ENCODE results near the gene CTNNA3. TPM values are rescaled to one million over a fixed set of nuclear protein-coding genes. Genes with fewer than 3 reads are reported as not detected.

The CTNNA3 gene
- total RNA-seq, 2 donors from 2014 or later, result 1.6 TPM; not detected in 1

DNA sequence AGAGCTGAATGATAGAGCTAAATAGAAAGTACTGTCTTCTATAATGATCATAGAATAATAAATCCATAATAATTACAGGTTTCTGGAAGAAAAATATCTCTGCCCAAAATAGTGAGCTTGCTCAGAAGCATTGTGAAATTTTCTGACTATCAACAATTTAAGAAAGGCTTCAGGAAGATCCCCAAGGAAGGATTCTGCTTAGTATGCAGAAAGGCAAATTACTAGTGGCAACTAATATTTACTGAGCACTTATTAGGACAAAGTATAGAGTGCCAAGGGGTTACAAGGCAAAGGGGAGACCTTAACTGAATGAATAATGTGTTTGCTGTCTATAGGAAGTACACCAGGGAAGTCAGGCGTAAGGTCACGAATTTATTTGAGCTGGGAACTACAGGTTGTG is 928.3 kb downstream of the CTNNA3 start:
- H3K27me3 Mint-ChIP-seq, result no peaks in the 10 kb centered on the region
- no peaks in the 10 kb centered on the region for H3K9me3 ChIP-seq (ENCODE audit: control insufficient read depth, low read length, poor library complexity, severe bottlenecking)
- H3K4me3 Mint-ChIP-seq, result no peak overlapping the region
- H3K36me3 Mint-ChIP-seq (ENCODE audit: low read depth), result no peaks in the 10 kb centered on the region
- no peaks in the 10 kb centered on the region for H3K4me1 Mint-ChIP-seq
- no peak overlapping the region for H3K27ac Mint-ChIP-seq
- DNase-seq (no peak), ATAC-seq (no peak)

DNA sequence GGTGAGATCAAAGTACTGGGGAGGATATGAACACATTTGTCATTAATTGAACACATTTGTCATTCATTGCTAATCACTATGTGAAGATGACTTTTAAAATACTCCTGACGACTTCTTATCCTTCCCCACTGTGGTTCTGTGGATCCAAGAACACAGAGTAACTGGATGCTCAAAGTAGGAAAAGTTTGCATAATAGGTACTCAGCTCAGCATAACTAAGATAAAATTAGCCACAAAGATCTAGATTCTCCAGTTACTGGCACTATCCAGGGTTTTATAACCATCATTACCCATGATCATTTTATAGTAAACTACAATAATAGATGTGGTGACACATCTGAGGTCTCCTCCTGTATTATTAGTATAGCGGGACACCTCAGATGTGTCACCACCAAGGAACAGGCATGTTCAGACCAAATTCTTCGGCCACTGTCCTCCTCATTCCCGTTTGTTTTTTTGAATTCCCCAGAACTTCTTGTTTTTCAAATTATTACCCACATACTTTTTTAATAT is 933.7 kb downstream of the CTNNA3 start:
- H3K36me3 Mint-ChIP-seq (ENCODE audit: low read depth), result no peaks in the 10 kb centered on the region
- ATAC-seq (no peak), DNase-seq (no peak)
- H3K27me3 Mint-ChIP-seq, result no peaks in the 10 kb centered on the region
- no peaks in the 10 kb centered on the region for H3K9me3 ChIP-seq (ENCODE audit: control insufficient read depth, low read length, poor library complexity, severe bottlenecking)
- no peaks in the 10 kb centered on the region for H3K4me1 Mint-ChIP-seq
- H3K27ac Mint-ChIP-seq, result no peak overlapping the region
- no peak overlapping the region for H3K4me3 Mint-ChIP-seq

DNA sequence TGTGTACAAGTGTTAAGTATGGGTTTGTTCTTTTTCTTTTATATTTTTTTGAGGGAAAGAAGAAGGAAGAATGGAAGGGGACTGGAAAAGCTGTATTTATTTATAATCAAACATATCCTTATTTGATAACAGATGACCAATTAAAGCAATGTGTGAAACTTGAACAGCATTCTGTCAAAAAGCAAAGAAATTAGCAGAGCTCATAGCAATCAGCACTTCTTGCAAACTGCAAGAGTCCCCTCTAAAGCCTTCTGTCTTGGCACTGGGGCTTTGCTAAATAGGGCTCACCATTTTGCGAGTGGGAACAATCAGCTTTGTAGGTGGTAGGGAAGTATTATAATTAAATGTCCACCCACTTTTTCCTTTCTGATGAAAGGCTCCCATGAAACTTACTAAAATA is 935.1 kb downstream of the CTNNA3 start:
- no peak overlapping the region for H3K27ac Mint-ChIP-seq
- no peaks in the 10 kb centered on the region for H3K27me3 Mint-ChIP-seq
- DNase-seq (no peak), ATAC-seq (no peak)
- no peak overlapping the region for H3K4me3 Mint-ChIP-seq
- H3K36me3 Mint-ChIP-seq (ENCODE audit: low read depth), result no peaks in the 10 kb centered on the region
- no peaks in the 10 kb centered on the region for H3K4me1 Mint-ChIP-seq
- H3K9me3 ChIP-seq (ENCODE audit: control insufficient read depth, low read length, poor library complexity, severe bottlenecking), result no peaks in the 10 kb centered on the region

DNA sequence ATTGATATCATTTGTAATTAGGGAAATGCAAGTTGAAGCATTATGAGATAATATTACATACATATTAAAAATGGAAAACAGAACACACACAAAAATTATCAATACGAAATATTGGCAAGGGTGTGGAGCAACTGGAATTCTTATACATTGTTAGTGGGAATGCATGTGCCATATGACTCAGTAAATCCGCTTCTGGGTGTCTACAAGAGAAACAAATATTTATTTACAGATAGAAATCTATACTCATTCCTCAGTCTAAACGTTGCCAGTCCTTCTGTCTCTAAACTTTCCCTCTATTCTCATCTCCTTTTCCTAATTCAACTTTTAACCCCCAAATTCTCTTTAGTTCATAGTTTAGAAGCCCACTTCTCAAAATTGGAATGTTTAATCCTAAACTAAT is 940.5 kb downstream of the CTNNA3 start:
- Mint-ChIP-seq H3K27ac (no peak overlapping the region), H3K4me3 (no peak overlapping the region), H3K27me3 (no peaks in the 10 kb centered on the region)

GRCh38 chr10:66752714-66753113 is 943.3 kb downstream of the CTNNA3 start:
- H3K27me3 Mint-ChIP-seq, result no peaks in the 10 kb centered on the region
- H3K27ac Mint-ChIP-seq, result no peak overlapping the region
- no peaks in the 10 kb centered on the region for H3K4me1 Mint-ChIP-seq
- H3K36me3 Mint-ChIP-seq (ENCODE audit: low read depth), result no peaks in the 10 kb centered on the region
- ATAC-seq (no peak), DNase-seq (no peak)
- no peaks in the 10 kb centered on the region for H3K9me3 ChIP-seq (ENCODE audit: control insufficient read depth, low read length, poor library complexity, severe bottlenecking)
- no peak overlapping the region for H3K4me3 Mint-ChIP-seq

More for the DNA sequence above, 940.5 kb downstream of the CTNNA3 start:
- no peaks in the 10 kb centered on the region for H3K4me1 Mint-ChIP-seq
- DNase-seq (no peak), ATAC-seq (no peak)
- no peaks in the 10 kb centered on the region for H3K36me3 Mint-ChIP-seq (ENCODE audit: low read depth)
- H3K9me3 ChIP-seq (ENCODE audit: control insufficient read depth, low read length, poor library complexity, severe bottlenecking), result no peaks in the 10 kb centered on the region

DNA sequence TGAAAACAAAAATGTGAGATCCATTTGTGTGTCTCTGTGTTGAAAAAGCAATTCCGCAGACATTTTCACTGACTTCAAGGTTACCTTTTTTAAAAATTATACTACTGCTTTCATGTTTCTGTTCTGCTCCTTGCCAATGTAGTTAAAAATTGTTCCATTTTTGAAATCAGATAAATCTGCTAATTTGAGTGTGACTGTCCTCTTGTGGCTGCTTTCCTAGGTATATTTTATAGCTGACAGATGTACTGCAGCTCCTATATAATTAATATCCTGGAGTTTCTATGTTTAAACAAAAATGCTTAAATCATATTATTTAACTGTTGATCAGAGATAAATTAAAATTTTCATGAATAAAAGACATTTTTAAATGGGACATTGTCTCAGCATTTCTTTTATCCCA is 947.8 kb downstream of the CTNNA3 start:
- no peak overlapping the region for H3K4me3 Mint-ChIP-seq
- no peak overlapping the region for H3K27ac Mint-ChIP-seq
- H3K27me3 Mint-ChIP-seq, result no peaks in the 10 kb centered on the region
- no peak for ATAC-seq
- no peaks in the 10 kb centered on the region for H3K36me3 Mint-ChIP-seq (ENCODE audit: low read depth)
- H3K4me1 Mint-ChIP-seq, result no peaks in the 10 kb centered on the region
- no peak for DNase-seq
- H3K9me3 ChIP-seq (ENCODE audit: control insufficient read depth, low read length, poor library complexity, severe bottlenecking), result no peaks in the 10 kb centered on the region

DNA sequence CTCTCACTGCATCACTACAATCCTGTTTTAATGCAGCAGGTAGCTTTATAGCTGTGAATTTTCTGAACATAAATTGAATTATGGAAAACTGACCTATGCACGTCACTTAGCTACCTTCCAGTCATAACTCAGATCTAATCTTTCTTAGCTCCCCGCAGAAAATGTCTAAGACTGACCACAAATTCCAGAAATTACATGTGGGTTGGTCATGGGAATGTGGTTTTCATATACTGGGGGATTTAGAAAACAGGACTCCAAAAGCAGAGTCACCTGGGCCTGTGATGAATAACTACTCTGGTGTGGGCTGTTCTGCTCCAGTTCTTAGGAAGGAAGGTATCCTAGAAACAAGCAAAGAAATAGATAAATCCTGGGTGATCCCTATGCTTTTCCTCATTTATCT is 948.5 kb downstream of the CTNNA3 start:
- no peak overlapping the region for H3K27ac Mint-ChIP-seq
- H3K4me1 Mint-ChIP-seq, result no peaks in the 10 kb centered on the region
- H3K27me3 Mint-ChIP-seq, result no peaks in the 10 kb centered on the region
- no peaks in the 10 kb centered on the region for H3K36me3 Mint-ChIP-seq (ENCODE audit: low read depth)
- no peak for ATAC-seq
- no peak for DNase-seq
- H3K9me3 ChIP-seq (ENCODE audit: control insufficient read depth, low read length, poor library complexity, severe bottlenecking), result no peaks in the 10 kb centered on the region
- H3K4me3 Mint-ChIP-seq, result no peak overlapping the region

DNA sequence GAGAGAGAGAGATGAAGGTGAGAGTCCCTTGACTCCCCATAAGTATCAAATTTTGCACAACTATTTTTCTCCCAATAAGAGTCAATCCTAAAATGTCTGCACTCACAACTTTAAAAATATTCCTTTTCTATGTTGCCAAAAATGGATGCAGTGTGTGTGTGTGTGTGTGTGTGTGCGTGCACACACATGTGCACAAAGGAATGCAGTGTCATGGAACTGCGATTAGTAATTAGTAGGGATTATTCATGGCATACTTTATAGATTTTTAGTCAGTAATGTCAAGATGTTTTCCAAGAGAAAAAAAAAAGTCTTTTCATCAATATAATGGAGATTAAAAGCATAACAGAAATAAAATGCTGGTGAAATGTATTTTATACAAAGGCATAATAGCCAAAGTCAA is 949.3 kb downstream of the CTNNA3 start:
- H3K27me3 Mint-ChIP-seq, result no peaks in the 10 kb centered on the region
- H3K9me3 ChIP-seq (ENCODE audit: control insufficient read depth, low read length, poor library complexity, severe bottlenecking), result no peaks in the 10 kb centered on the region
- no peak overlapping the region for H3K4me3 Mint-ChIP-seq
- ATAC-seq (no peak), DNase-seq (no peak)
- no peaks in the 10 kb centered on the region for H3K36me3 Mint-ChIP-seq (ENCODE audit: low read depth)
- H3K4me1 Mint-ChIP-seq, result no peaks in the 10 kb centered on the region
- H3K27ac Mint-ChIP-seq, result no peak overlapping the region

- Mint-ChIP-seq H3K36me3 (ENCODE audit: low read depth) (no peaks in the 10 kb centered on the region), H3K27me3 (no peaks in the 10 kb centered on the region), H3K27ac (no peak overlapping the region), H3K4me1 (no peaks in the 10 kb centered on the region), H3K4me3 (no peak overlapping the region)
- ATAC-seq (no peak), DNase-seq (no peak)
- H3K9me3 ChIP-seq (ENCODE audit: control insufficient read depth, low read length, poor library complexity, severe bottlenecking), result no peaks in the 10 kb centered on the region
These were observed 949.7 kb downstream of the CTNNA3 start for GRCh38 chr10:66746246-66746645.

- H3K36me3 Mint-ChIP-seq (ENCODE audit: low read depth), result no peaks in the 10 kb centered on the region
- ATAC-seq (no peak), DNase-seq (no peak)
- no peaks in the 10 kb centered on the region for H3K4me1 Mint-ChIP-seq
- no peak overlapping the region for H3K27ac Mint-ChIP-seq
- no peaks in the 10 kb centered on the region for H3K9me3 ChIP-seq (ENCODE audit: control insufficient read depth, low read length, poor library complexity, severe bottlenecking)
- H3K27me3 Mint-ChIP-seq, result no peaks in the 10 kb centered on the region
- no peak overlapping the region for H3K4me3 Mint-ChIP-seq
These were observed 951.1 kb downstream of the CTNNA3 start for GRCh38 chr10:66744915-66745314.

- Mint-ChIP-seq H3K4me1 (no peaks in the 10 kb centered on the region), H3K4me3 (no peak overlapping the region), H3K27ac (no peak overlapping the region), H3K27me3 (no peaks in the 10 kb centered on the region), H3K36me3 (ENCODE audit: low read depth) (no peaks in the 10 kb centered on the region)
- ATAC-seq (no peak), DNase-seq (no peak)
- no peaks in the 10 kb centered on the region for H3K9me3 ChIP-seq (ENCODE audit: control insufficient read depth, low read length, poor library complexity, severe bottlenecking)
These were observed 958.8 kb downstream of the CTNNA3 start for GRCh38 chr10:66737241-66737640.

- ATAC-seq (no peak), DNase-seq (no peak)
- Mint-ChIP-seq H3K4me1 (no peaks in the 10 kb centered on the region), H3K27ac (no peak overlapping the region), H3K36me3 (ENCODE audit: low read depth) (no peaks in the 10 kb centered on the region), H3K27me3 (no peaks in the 10 kb centered on the region), H3K4me3 (no peak overlapping the region)
- no peaks in the 10 kb centered on the region for H3K9me3 ChIP-seq (ENCODE audit: control insufficient read depth, low read length, poor library complexity, severe bottlenecking)
These were observed 972.2 kb downstream of the CTNNA3 start for GRCh38 chr10:66723608-66724400.

GRCh38 chr10:66719483-66719882 is 976.5 kb downstream of the CTNNA3 start:
- DNase-seq, result no peak
- H3K27me3 Mint-ChIP-seq, result no peaks in the 10 kb centered on the region

More at GRCh38 chr10:66719483-66719882, 976.5 kb downstream of the CTNNA3 start:
- ATAC-seq, result no peak
- H3K27ac Mint-ChIP-seq, result no peak overlapping the region
- H3K9me3 ChIP-seq (ENCODE audit: control insufficient read depth, low read length, poor library complexity, severe bottlenecking), result no peaks in the 10 kb centered on the region
- H3K4me1 Mint-ChIP-seq, result no peaks in the 10 kb centered on the region
- no peak overlapping the region for H3K4me3 Mint-ChIP-seq
- H3K36me3 Mint-ChIP-seq (ENCODE audit: low read depth), result no peaks in the 10 kb centered on the region

Measured in T-helper 17 cell (primary cell).